Sigmoid colon (tissue), 7 donors: ENCODE data around the gene KLF1. TPM values are rescaled to one million over a fixed set of nuclear protein-coding genes. Genes with fewer than 3 reads are reported as not detected.

Experiments
- DNase-seq: peaks from one replicate; pipeline ENCODE4 v3.0.0-alpha.2; 2019
- H3K27ac ChIP-seq, 4 donors: fragments of 200-600 bp; sonication (generic); one replicate each; pipeline ENCODE4 v1.5.1; 2016 to 2019; ENCODE audit warnings: mild to moderate bottlenecking in 1 of 4
- H3K27me3 ChIP-seq, 3 donors: fragments of 200-600 bp; sonication (generic); one replicate each; pipeline ENCODE4 v1.5.1; 2019; ENCODE audit warnings: mild to moderate bottlenecking in 1 of 3
- H3K36me3 ChIP-seq, 4 donors: fragments of 200-600 bp; sonication (generic); one replicate each; pipeline ENCODE4 v1.5.1; 2016 to 2019
- H3K4me1 ChIP-seq, 4 donors: fragments of 200-600 bp; sonication (generic); one replicate each; pipeline ENCODE4 v1.5.1; 2017 to 2019
- H3K4me3 ChIP-seq, 4 donors: fragments of 200-600 bp; sonication (generic); one replicate each; pipeline ENCODE4 v1.5.1; 2017 to 2019; ENCODE audit warnings: mild to moderate bottlenecking in 2 of 4, moderate library complexity in 1 of 4
- H3K9me3 ChIP-seq, 4 donors: fragments of 200-600 bp in 3 of 4; sonication (generic) in 3 of 4; one replicate each; pipeline versions ENCODE4 v1.5.1 to v1.6.1; 2013 to 2019
- EP300 ChIP-seq, 4 donors: sonication (generic); formaldehyde crosslinking; IDR thresholded peaks; one replicate each; pipeline ENCODE4 v1.6.1; 2017; ENCODE audit warnings: antibody characterized with exemption in 4 of 4
- POLR2A ChIP-seq, 2 donors: fragments of 450-650 bp; IDR thresholded peaks; one replicate each; pipeline ENCODE4 v1.6.1; 2016; ENCODE audit warnings: antibody characterized with exemption in 2 of 2, mild to moderate bottlenecking in 2 of 2, moderate library complexity in 2 of 2
- POLR2AphosphoS5 ChIP-seq, 4 donors: sonication (generic); formaldehyde crosslinking; IDR thresholded peaks; one replicate each; pipeline ENCODE4 v1.6.1; 2017; ENCODE audit warnings: antibody characterized with exemption in 4 of 4
- WGBS, 2 donors: extraction: QIAGEN DNeasy Blood & Tissue Kit; methylation state at CpG; one replicate each; pipeline ENCODE4 v1.1.7; 2013; 5-methylcytosine and 5-hydroxymethylcytosine counted together
- intact Hi-C: fragments of 100-400 bp; cut with DNase I; formaldehyde crosslinking; loops from one replicate; pipeline ENCODE4 v1.15.1; 2023
- polyA plus RNA-seq, 3 donors: library from polyadenylated mRNA; stranded (reverse); fragments of 200-250 nt; gene quantifications; one replicate each; pipeline ENCODE4 v1.2.3, GENCODE V29; 2013
- total RNA-seq, 4 donors: library from RNA; depleted of rRNA; stranded (reverse); fragments of >200 nt; gene quantifications; one replicate each; pipeline ENCODE4 v1.1.0, GENCODE V29; 2016
- TF ChIP-seq, protein P1 (sequence below), 4 experiments: fragments of 450-650 bp in 3 of 4; fragments of 200-600 bp in 1 of 4; IDR thresholded peaks; one replicate each; pipeline ENCODE4 v1.5.1; 2016 to 2019; ENCODE audit warnings: antibody characterized with exemption in 4 of 4, mild to moderate bottlenecking in 3 of 4, moderate library complexity in 2 of 4
- donor health status: healthy with polysubstance abuse.
- donor health status: Bipolar disorder and iron deficiency.
- donor health status: healthy.

KLF1 gene
- total and polyA plus RNA-seq, 7 donors: 0.10 TPM; not detected in 6

- no peaks in the 10 kb centered on the region for H3K36me3 ChIP-seq
- TF ChIP-seq POLR2A (IDR thresholded peaks at IDR 0.05) (no peak), EP300 (IDR thresholded peaks at IDR 0.05) (no peak)
- TF ChIP-seq, protein P1, sequence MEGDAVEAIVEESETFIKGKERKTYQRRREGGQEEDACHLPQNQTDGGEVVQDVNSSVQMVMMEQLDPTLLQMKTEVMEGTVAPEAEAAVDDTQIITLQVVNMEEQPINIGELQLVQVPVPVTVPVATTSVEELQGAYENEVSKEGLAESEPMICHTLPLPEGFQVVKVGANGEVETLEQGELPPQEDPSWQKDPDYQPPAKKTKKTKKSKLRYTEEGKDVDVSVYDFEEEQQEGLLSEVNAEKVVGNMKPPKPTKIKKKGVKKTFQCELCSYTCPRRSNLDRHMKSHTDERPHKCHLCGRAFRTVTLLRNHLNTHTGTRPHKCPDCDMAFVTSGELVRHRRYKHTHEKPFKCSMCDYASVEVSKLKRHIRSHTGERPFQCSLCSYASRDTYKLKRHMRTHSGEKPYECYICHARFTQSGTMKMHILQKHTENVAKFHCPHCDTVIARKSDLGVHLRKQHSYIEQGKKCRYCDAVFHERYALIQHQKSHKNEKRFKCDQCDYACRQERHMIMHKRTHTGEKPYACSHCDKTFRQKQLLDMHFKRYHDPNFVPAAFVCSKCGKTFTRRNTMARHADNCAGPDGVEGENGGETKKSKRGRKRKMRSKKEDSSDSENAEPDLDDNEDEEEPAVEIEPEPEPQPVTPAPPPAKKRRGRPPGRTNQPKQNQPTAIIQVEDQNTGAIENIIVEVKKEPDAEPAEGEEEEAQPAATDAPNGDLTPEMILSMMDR (IDR thresholded peaks at IDR 0.05): no peak
- 20 to 25% methylated on average over 43 of the region's 43 CpGs for WGBS, 2 donors
- no peak overlapping the region for H3K27ac ChIP-seq
- intact Hi-C loops: no loop called here
- peaks cover 0 to 23% (median 17%) of the 10 kb centered on the region in 4 donors for H3K4me1 ChIP-seq
- H3K4me3 ChIP-seq: peak overlapping the region in 1 of 4 donors; percentile 15
- no peak for DNase-seq
- H3K27me3 ChIP-seq: peaks cover 60 to 93% (median 81%) of the 10 kb centered on the region in 3 donors
- H3K9me3 ChIP-seq: no peaks in the 10 kb centered on the region
Observed at GRCh38 chr19:12840091-12841079, 46.6 kb downstream of the KLF1 start.

DNA sequence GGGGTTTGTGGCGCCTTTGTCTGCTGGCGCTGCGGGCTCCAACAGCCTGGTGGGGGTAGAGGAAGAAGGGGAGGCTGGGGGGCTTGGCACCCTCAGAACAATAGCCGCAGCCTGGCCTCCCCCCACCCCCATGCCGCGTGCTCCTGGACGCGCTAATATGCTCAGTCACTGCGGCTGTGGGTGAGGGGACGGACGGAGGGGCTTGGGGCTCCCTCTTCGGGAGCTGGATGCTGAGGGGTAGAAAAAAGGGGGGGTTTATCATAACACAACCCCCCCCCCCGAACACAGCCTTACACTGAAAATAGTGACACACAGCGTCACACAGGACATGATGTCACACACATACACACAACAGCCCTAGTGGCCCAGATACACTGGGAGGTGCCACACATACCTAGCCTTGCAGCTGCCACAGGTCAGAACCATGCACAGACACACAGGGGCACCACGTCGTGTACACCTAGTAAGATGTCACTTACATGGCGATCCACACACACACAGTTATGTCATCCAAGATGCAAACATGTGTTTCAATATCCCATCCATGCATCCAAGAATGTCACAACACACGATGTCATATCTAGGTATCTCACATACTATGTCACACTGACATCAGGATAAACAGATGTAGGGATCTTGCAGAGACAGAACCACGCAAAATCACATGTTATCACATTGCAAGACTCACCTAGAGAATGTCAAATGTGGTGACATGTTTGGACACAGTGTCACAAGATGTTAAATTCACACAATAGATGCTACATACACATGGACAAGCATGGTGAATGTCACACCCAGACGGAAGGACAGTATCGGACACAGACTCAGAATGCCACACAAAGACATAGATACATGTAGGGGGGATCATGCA lies 47.9 kb downstream of the KLF1 start:
- Histone ChIP-seq H3K27me3 (peaks cover 72 to 100% (median 91%) of the 10 kb centered on the region in 3 donors), H3K36me3 (no peaks in the 10 kb centered on the region), H3K4me3 (peak overlapping the region in 3 of 4 donors; percentile 24 to 38 (median 32)), H3K9me3 (no peaks in the 10 kb centered on the region), H3K27ac (no peak overlapping the region), H3K4me1 (peaks cover 0 to 27% (median 21%) of the 10 kb centered on the region in 4 donors)
- WGBS, 2 donors: 14 to 22% methylated on average over 21 of the region's 21 CpGs
- intact Hi-C loops: no loop called here
- TF ChIP-seq POLR2A (IDR thresholded peaks at IDR 0.05): no peak
- TF ChIP-seq EP300 (IDR thresholded peaks at IDR 0.05): no peak
- TF ChIP-seq POLR2AphosphoS5 (IDR thresholded peaks at IDR 0.05): no peak
- TF ChIP-seq, protein P1 (IDR thresholded peaks at IDR 0.05): no peak
- DNase-seq: no peak

DNA sequence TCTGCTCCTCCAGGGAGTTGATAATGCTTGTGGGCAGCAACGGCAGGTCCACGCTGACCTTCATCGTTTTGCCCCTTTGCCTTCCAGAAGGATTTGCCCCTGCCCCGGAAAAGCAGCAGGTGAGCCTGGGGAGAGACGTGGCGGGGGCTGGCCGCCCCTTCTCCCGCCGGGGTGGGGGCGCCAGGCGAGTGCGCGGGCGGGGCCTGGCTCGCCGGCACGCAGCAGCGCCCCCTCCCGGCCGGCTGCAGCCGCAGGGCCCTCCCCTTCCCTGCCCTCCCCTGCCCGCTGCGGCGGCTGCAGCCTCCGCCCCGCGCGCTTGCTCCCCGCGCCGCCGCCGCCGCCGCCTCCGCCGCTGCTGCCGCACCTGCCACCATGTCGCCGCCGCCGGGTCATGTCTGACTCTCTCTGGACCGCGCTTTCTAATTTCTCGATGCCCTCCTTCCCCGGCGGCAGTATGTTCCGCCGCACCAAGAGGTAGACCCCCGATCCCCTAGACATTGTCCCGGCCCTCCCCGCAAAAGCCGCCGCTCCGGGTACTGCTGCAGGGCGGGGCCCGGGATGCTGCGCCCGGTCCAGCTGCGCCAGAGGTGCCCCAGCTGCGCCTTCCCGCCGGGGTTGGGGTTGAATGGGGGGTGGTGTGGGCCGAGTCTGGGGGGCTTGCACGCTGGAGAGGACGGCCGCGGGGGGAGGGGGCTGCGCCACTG lies 48.7 kb downstream of the KLF1 start, which contains the start of gene MAST1:
Gene MAST1, plus strand, starts transcription at position 334 of the 704 bp plus-strand sequence. Its CDS starts 58 bp downstream, at position 392.
- Histone ChIP-seq H3K4me1 (peaks cover 0 to 35% (median 29%) of the 10 kb centered on the region in 4 donors), H3K27ac (no peak within 1 kb of the TSS), H3K36me3 (no peaks in the 10 kb centered on the region), H3K4me3 (peak within 1 kb of the TSS in 3 of 4 donors; percentile 24 to 38 (median 32)), H3K27me3 (peaks cover 76 to 100% (median 95%) of the 10 kb centered on the region in 3 donors), H3K9me3 (no peaks in the 10 kb centered on the region)
- WGBS, 2 donors: 1% methylated on average over 69 of the region's 69 CpGs
- TF ChIP-seq POLR2A (IDR thresholded peaks at IDR 0.05): no peak
- TF ChIP-seq, protein P1 (IDR thresholded peaks at IDR 0.05): peak in 1 of 4 experiments; percentile 41
- no peak for TF ChIP-seq POLR2AphosphoS5 (IDR thresholded peaks at IDR 0.05)
- TF ChIP-seq EP300 (IDR thresholded peaks at IDR 0.05): no peak
- intact Hi-C loops: no loop called here
- no peak for DNase-seq

- Histone ChIP-seq H3K4me1 (peaks cover 0 to 46% (median 34%) of the 10 kb centered on the region in 4 donors), H3K9me3 (no peaks in the 10 kb centered on the region), H3K4me3 (no peak overlapping the region), H3K27me3 (peaks cover 87 to 100% (median 95%) of the 10 kb centered on the region in 3 donors), H3K27ac (no peak overlapping the region), H3K36me3 (no peaks in the 10 kb centered on the region)
- no peak for TF ChIP-seq POLR2AphosphoS5 (IDR thresholded peaks at IDR 0.05)
- TF ChIP-seq, protein P1 (IDR thresholded peaks at IDR 0.05): no peak
- TF ChIP-seq EP300 (IDR thresholded peaks at IDR 0.05): no peak
- TF ChIP-seq POLR2A (IDR thresholded peaks at IDR 0.05): no peak
- intact Hi-C loops: no loop called here
- WGBS, 2 donors: 48 to 79% methylated on average over 4 of the region's 4 CpGs
- DNase-seq: no peak
Observed at GRCh38 chr19:12837225-12837624, 49.8 kb downstream of the KLF1 start.
